Measurements from ENCODE around the gene PDXK. TPM values are rescaled to one million over a fixed set of nuclear protein-coding genes. Genes with fewer than 3 reads are reported as not detected.

The PDXK gene
- polyA plus RNA-seq, 3 donors from 2014 or later, result 47.1 to 55.2 (median 50.9) TPM

DNA sequence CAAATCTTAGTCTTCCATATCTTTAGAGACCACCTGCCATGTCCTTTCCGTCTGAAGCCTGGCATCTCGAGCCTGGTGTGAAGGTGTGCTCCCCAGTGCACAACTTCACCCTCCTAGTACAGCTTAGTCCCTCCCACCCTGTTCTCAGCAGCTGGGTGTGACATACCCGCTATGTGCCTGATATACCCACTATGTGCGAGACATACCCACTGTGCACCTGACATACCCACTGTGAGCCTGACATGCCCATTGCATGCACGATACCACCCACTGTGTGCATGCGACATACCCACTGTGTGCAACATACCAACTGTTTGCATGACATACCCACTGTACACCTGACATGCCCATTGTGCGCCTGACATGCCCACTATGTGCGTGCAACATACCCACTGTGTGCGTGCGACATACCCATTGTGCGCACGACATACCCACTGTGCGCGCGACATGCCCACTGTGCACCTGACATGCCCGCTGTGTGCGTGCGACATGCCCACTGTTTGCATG, 67.4 kb downstream of the PDXK start:
- H3K4me3 Mint-ChIP-seq, result peak overlapping the region in 2 of 5 donors; percentile 46 to 62
- no peaks in the 10 kb centered on the region for H3K9me3 Mint-ChIP-seq
- H3K36me3 Mint-ChIP-seq, result no peaks in the 10 kb centered on the region
- peaks cover 14 to 16% of the 10 kb centered on the region in 2 donors for H3K4me1 Mint-ChIP-seq
- DNase-seq, result no peak
- no peak overlapping the region for H3K27ac Mint-ChIP-seq
- H3K27me3 Mint-ChIP-seq (ENCODE audit: low read depth in 3 of 3), result peaks cover 3 to 9% (median 3%) of the 10 kb centered on the region in 3 donors

DNA sequence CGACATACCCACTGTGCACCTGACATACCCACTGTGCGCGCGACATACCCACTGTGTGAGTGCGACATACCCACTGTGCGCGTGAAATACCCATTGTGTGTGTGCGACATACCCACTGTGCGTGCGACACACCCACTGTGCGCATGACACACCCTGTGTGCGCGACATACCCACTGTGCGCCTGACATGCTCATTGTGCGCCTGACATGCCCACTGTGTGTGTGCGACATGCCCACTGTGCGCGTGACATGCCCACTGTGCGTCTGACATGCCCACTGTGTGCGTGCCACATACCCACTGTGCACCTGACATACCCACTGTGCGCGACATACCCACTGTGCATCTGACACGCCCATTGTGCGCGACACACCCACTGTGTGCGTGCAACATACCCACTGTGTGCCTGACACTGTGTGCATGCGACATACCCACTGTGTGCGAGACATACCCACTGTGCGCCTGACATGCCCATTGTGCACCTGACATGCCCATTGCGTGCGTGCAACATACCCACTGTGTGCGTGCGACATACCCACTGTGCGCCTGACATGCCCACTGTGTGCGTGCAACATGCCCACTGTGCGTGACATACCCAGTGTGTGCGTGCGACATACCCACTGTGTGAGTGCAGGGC, 68.0 kb downstream of the PDXK start:
- Mint-ChIP-seq H3K4me1 (peaks cover 15 to 18% of the 10 kb centered on the region in 2 donors), H3K4me3 (no peak overlapping the region), H3K36me3 (peaks cover 0 to 2% (median 1%) of the 10 kb centered on the region in 3 donors), H3K27me3 (ENCODE audit: low read depth in 3 of 3) (peaks cover 3 to 9% (median 3%) of the 10 kb centered on the region in 3 donors), H3K9me3 (no peaks in the 10 kb centered on the region), H3K27ac (no peak overlapping the region)
- no peak for DNase-seq

GRCh38 chr21:43789276-43790009, 70.5 kb downstream of the PDXK start, which contains the start of gene RRP1:
RRP1 (plus strand) TSS chr21:43789577; CDS start chr21:43789630, 53 bp downstream.
- peak; percentile 95 to 96 (median 95) for DNase-seq
- peaks cover 0 to 9% (median 3%) of the 10 kb centered on the region in 3 donors for H3K27me3 Mint-ChIP-seq (ENCODE audit: low read depth in 3 of 3)
- peak within 1 kb of the TSS; percentile 85 to 92 (median 91) for H3K4me3 Mint-ChIP-seq
- peak within 1 kb of the TSS; percentile 66 to 89 (median 84) for H3K27ac Mint-ChIP-seq
- peaks cover 0 to 12% (median 10%) of the 10 kb centered on the region in 3 donors for H3K36me3 Mint-ChIP-seq
- H3K9me3 Mint-ChIP-seq, result no peaks in the 10 kb centered on the region
- H3K4me1 Mint-ChIP-seq, result peaks cover 19 to 26% of the 10 kb centered on the region in 2 donors

- Mint-ChIP-seq H3K27me3 (ENCODE audit: low read depth in 3 of 3) (peaks cover 0 to 9% (median 3%) of the 10 kb centered on the region in 3 donors), H3K4me3 (peak overlapping the region; percentile 85 to 92 (median 91)), H3K4me1 (peaks cover 19 to 26% of the 10 kb centered on the region in 2 donors), H3K9me3 (no peaks in the 10 kb centered on the region), H3K36me3 (peaks cover 2 to 14% (median 10%) of the 10 kb centered on the region in 3 donors), H3K27ac (peak overlapping the region; percentile 64 to 86 (median 82))
- no peak for DNase-seq
Observed at GRCh38 chr21:43790010-43790524, 71.1 kb downstream of the PDXK start.

DNA sequence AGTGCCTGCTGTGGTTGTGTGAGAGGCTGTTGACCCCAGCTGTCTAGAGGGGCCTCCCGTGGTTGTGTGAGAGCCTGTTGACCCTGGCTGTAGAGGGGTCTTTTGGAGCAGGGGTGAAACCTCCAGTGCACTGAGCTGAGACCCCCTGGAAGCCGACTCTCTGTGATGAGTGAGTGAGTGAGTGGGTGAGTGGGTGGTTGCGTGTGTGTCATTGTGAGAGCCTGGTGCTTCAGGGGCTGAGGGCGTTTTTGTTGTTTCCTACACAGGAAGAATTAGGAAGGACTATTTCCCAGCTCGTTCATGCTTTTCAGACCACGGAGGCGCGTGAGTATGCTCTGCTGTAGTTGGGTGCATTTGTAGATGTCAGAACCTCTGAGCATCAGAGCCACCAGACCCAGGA, 73.5 kb downstream of the PDXK start:
- peaks cover 0 to 11% (median 3%) of the 10 kb centered on the region in 3 donors for H3K27me3 Mint-ChIP-seq (ENCODE audit: low read depth in 3 of 3)
- DNase-seq, result no peak
- H3K4me3 Mint-ChIP-seq, result peak overlapping the region in 2 of 5 donors; percentile 48 to 61
- peaks cover 22 to 26% of the 10 kb centered on the region in 2 donors for H3K4me1 Mint-ChIP-seq
- H3K9me3 Mint-ChIP-seq, result no peaks in the 10 kb centered on the region
- H3K27ac Mint-ChIP-seq, result peak overlapping the region in 1 of 6 donors; percentile 12
- H3K36me3 Mint-ChIP-seq, result peaks cover 5 to 27% (median 10%) of the 10 kb centered on the region in 3 donors

DNA sequence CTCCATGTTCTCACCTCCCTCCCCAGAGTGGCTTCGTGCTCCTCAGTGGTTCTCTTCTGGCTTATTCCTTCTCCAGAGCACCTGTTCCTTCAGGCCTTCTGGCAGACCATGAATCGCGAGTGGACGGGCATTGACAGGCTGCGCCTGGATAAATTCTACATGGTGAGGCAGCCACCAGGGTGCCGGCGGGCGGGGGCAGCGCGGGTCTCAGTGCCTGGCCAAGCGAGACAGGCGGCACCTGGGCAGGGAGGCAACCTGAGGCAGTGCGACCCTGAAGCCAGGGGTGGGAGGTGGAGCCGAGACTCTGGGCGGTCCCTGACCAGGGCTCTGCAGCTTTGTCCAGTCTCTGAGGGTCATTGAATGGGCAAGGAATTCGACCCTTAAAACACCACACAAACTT, 74.3 kb downstream of the PDXK start:
- peaks cover 0 to 11% (median 3%) of the 10 kb centered on the region in 3 donors for H3K27me3 Mint-ChIP-seq (ENCODE audit: low read depth in 3 of 3)
- H3K4me1 Mint-ChIP-seq, result peaks cover 22 to 26% of the 10 kb centered on the region in 2 donors
- H3K36me3 Mint-ChIP-seq, result peaks cover 5 to 33% (median 10%) of the 10 kb centered on the region in 3 donors
- no peak overlapping the region for H3K4me3 Mint-ChIP-seq
- H3K9me3 Mint-ChIP-seq, result no peaks in the 10 kb centered on the region
- no peak overlapping the region for H3K27ac Mint-ChIP-seq
- DNase-seq, result no peak

DNA sequence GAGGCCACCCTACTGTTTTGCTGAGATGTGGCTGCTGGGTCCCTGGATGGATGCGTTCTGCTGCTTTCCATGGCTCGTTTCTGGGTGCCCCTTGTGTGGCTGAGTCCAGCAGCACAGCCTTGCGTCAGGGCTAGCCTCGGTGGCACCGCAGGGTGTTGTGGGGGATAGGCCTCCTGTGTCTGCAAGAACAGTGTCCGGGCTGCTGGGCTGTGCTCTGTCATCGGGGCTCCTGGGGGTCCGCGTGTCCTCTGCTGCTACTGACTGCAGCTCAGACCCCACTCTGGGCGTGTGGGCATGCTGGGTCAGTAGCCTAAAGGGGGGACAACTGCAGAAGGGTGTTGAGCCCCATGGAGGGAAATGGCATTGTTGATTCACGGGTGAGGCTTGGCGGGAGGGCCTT, 75.4 kb downstream of the PDXK start:
- H3K36me3 Mint-ChIP-seq, result peaks cover 5 to 36% (median 13%) of the 10 kb centered on the region in 3 donors
- H3K27me3 Mint-ChIP-seq (ENCODE audit: low read depth in 3 of 3), result peaks cover 0 to 5% (median 1%) of the 10 kb centered on the region in 3 donors
- no peak overlapping the region for H3K4me3 Mint-ChIP-seq
- H3K4me1 Mint-ChIP-seq, result peaks cover 22 to 26% of the 10 kb centered on the region in 2 donors
- H3K9me3 Mint-ChIP-seq, result no peaks in the 10 kb centered on the region
- no peak overlapping the region for H3K27ac Mint-ChIP-seq
- DNase-seq, result no peak

DNA sequence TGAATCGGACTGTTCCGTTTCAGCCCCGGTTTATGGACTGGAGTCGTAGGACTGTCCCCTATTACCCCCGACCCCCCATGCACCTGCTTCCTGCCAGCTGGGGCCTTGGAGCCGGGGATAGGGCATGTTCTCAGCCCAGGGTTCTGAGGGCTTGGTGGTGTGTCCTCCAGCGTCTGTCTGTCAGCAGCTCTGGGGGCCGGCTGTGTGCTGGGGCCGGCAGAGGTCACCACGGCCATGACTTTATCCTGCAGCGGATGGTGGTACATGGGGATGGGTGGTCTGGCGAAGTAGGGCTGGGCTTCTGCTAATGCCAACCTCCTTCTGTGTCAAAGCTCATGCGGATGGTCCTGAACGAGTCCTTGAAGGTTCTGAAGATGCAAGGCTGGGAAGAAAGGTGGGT, 75.9 kb downstream of the PDXK start:
- H3K27ac Mint-ChIP-seq, result no peak overlapping the region
- no peak for DNase-seq
- H3K27me3 Mint-ChIP-seq (ENCODE audit: low read depth in 3 of 3), result peaks cover 0 to 5% (median 1%) of the 10 kb centered on the region in 3 donors
- H3K4me1 Mint-ChIP-seq, result peaks cover 21 to 25% of the 10 kb centered on the region in 2 donors
- H3K36me3 Mint-ChIP-seq, result peaks cover 5 to 36% (median 13%) of the 10 kb centered on the region in 3 donors
- no peak overlapping the region for H3K4me3 Mint-ChIP-seq
- no peaks in the 10 kb centered on the region for H3K9me3 Mint-ChIP-seq

- Mint-ChIP-seq H3K9me3 (no peaks in the 10 kb centered on the region), H3K27me3 (ENCODE audit: low read depth in 3 of 3) (peaks cover 1 to 2% (median 2%) of the 10 kb centered on the region in 3 donors), H3K4me3 (no peak overlapping the region), H3K36me3 (peaks cover 7 to 48% (median 10%) of the 10 kb centered on the region in 3 donors), H3K4me1 (peaks cover 3% of the 10 kb centered on the region in 2 donors), H3K27ac (no peak overlapping the region)
- no peak for DNase-seq
Observed at GRCh38 chr21:43797415-43797814, 78.5 kb downstream of the PDXK start.

- Mint-ChIP-seq H3K36me3 (peaks cover 7 to 45% (median 10%) of the 10 kb centered on the region in 3 donors), H3K9me3 (no peaks in the 10 kb centered on the region), H3K4me3 (no peak overlapping the region), H3K27ac (no peak overlapping the region), H3K4me1 (peaks cover 0 to 3% of the 10 kb centered on the region in 2 donors), H3K27me3 (ENCODE audit: low read depth in 3 of 3) (peaks cover 1 to 4% (median 2%) of the 10 kb centered on the region in 3 donors)
- DNase-seq, result no peak
Observed at GRCh38 chr21:43797925-43798715, 79.2 kb downstream of the PDXK start.

- peaks cover 1 to 4% (median 2%) of the 10 kb centered on the region in 3 donors for H3K27me3 Mint-ChIP-seq (ENCODE audit: low read depth in 3 of 3)
- peaks cover 3 to 46% (median 10%) of the 10 kb centered on the region in 3 donors for H3K36me3 Mint-ChIP-seq
Observed at GRCh38 chr21:43799301-43799840, 80.4 kb downstream of the PDXK start.

DNA sequence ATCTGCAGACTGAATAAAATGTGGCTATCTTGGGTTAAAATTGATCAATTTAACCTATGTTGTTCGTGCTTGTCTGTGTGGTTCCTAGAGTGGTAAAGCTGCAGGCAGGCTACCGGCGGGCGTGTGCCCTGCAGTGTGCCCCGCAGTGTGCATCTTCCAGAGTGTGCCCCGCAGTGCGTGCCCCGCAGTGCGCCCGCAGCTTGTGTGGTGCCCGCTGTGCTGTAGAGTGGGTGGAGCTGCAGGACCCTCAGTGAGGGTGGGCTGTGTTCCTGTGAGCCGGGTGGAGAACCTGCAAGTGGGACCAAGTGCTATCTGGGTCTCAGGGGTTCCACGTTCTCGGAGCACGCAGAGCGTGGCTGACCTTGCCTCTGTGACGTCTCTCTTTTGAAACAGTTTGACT, 81.2 kb downstream of the PDXK start:
- H3K27me3 Mint-ChIP-seq (ENCODE audit: low read depth in 3 of 3), result peaks cover 1 to 4% (median 2%) of the 10 kb centered on the region in 3 donors
- H3K27ac Mint-ChIP-seq, result no peak overlapping the region
- peaks cover 3 to 44% (median 7%) of the 10 kb centered on the region in 3 donors for H3K36me3 Mint-ChIP-seq
- H3K4me1 Mint-ChIP-seq, result peaks cover 0 to 2% of the 10 kb centered on the region in 2 donors
- no peaks in the 10 kb centered on the region for H3K9me3 Mint-ChIP-seq
- DNase-seq, result no peak
- H3K4me3 Mint-ChIP-seq, result no peak overlapping the region

More at GRCh38 chr21:43799301-43799840, 80.4 kb downstream of the PDXK start:
- no peak overlapping the region for H3K27ac Mint-ChIP-seq
- H3K4me3 Mint-ChIP-seq, result no peak overlapping the region
- no peak for DNase-seq
- no peaks in the 10 kb centered on the region for H3K9me3 Mint-ChIP-seq
- H3K4me1 Mint-ChIP-seq, result peaks cover 0 to 3% of the 10 kb centered on the region in 2 donors

DNA sequence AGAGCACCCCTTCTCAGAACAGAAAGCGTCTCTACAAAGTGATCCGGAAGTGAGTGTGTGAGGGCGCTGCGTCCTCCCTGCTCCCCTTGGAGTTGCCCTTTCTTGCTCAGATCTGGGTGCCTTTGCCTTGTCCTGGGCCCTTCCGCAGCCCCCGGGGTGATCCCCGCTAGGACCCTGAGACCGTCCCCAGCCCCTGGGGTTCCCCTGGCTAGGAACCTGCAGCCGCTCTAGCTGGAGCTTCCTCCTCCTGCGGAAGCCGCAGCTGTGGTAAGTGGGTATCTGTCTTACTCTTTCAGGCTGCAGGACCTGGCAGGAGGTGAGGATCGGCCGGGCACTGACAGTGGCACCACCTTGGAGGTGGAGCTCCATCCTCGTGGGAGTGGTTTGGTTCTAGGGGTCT, 81.6 kb downstream of the PDXK start:
- Mint-ChIP-seq H3K27me3 (ENCODE audit: low read depth in 3 of 3) (peaks cover 1 to 4% (median 1%) of the 10 kb centered on the region in 3 donors), H3K4me1 (no peaks in the 10 kb centered on the region), H3K27ac (peak overlapping the region in 1 of 6 donors; percentile 21), H3K9me3 (no peaks in the 10 kb centered on the region), H3K4me3 (no peak overlapping the region), H3K36me3 (peaks cover 3 to 42% (median 5%) of the 10 kb centered on the region in 3 donors)
- DNase-seq, result no peak
